ENCODE results near the gene PTCH2.

DNA sequence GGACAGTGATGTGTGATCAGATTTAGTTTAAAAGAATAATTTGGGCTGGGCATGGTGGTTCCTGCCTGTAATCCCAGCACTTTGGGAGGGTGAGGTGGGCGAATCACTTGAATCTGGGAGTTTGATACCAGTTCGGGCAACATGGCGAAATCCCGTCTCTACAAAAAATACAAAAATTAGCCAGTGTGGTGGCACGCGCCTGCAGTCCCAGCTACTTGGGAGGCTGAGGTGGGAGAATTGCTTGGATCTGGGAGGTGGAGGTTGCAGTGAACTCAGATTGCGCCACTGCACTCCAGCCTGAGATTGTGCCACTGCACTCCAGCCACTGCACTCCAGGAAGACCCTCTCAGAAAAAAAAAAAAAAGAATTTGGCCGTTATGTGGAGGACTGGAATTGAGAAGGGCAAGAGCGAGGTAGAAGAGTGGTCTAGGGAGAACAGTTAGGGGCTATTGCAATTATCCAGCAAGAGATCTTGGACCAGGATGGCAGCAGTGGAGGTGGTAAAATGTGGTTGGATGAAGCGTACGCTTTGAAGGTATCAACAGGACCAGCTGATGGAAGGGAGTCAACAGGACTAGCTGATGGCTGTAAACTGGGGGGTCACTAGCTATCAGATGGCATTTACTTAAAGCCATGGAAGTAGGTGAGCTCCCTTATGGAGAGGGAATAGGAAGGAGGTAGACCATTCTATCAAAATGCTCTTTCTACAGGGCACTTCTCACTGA, 25.1 kb downstream of the PTCH2 start:
- no peak for TF ChIP-seq POLR2A (IDR thresholded peaks at IDR 0.05)
- TF ChIP-seq, protein P1, sequence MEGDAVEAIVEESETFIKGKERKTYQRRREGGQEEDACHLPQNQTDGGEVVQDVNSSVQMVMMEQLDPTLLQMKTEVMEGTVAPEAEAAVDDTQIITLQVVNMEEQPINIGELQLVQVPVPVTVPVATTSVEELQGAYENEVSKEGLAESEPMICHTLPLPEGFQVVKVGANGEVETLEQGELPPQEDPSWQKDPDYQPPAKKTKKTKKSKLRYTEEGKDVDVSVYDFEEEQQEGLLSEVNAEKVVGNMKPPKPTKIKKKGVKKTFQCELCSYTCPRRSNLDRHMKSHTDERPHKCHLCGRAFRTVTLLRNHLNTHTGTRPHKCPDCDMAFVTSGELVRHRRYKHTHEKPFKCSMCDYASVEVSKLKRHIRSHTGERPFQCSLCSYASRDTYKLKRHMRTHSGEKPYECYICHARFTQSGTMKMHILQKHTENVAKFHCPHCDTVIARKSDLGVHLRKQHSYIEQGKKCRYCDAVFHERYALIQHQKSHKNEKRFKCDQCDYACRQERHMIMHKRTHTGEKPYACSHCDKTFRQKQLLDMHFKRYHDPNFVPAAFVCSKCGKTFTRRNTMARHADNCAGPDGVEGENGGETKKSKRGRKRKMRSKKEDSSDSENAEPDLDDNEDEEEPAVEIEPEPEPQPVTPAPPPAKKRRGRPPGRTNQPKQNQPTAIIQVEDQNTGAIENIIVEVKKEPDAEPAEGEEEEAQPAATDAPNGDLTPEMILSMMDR (IDR thresholded peaks at IDR 0.05), result no peak

Data from Peyer's patch (tissue), 4 donors.